GM21367 (cell line): ENCODE measurements around the gene REPIN1.

Experiments
- ATAC-seq: cut with Tn5 transposase; IDR thresholded peaks from one replicate; pipeline ENCODE4 v1.9.1; 2021; ENCODE audit not compliant: unreplicated experiment

Gene REPIN1

DNA sequence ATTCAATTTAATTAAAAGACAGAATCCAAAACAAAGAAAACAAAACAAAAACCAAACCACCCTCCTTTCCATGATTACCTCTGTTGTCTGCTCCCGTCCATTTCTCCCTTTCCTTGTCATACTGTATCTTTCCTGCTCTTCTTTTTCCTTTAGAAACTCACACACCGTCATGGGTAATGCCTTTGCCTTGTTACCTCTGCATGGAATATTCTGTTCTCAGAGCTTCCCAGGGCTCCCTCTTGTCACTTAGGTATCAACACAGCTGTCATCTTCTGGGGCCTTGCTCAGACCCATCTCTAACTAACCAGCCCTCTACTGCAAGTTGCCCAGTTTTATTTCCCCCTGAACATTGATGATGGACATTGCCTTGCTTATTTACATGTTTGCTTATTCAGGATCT lies 51.6 kb downstream of the REPIN1 start:
- no peak for ATAC-seq

- peak; percentile 96 for ATAC-seq
Observed at GRCh38 chr7:150420987-150421674, 52.5 kb downstream of the REPIN1 start.

DNA sequence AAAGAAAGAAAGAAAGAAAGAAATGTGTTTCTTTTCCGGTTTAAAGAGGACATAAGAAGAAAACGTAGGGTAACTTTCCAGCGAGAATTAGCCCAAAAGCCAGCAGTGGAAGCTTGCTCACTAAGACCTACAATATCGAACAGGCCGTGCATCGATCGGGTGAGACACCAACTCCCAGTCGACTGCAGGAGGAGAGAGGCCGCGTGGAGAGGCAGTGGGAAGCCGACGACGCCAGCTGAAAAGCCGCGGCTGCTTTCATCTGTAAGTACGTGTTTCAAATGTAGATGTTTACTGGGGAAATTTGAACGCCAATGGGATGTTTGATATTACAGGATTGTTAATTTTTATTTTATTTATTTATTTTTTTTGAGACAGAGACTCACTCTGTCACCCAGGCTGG lies 53.2 kb downstream of the REPIN1 start:
- no peak for ATAC-seq
